ENCODE data around the gene CCR2. TPM values are rescaled to one million over a fixed set of nuclear protein-coding genes. Genes with fewer than 3 reads are reported as not detected.
"Not testable (repeated sequence)": the region's sequence is repeated elsewhere in the genome, so short reads cannot be mapped to it uniquely, and the experiment has no call there.

Gene CCR2
- total and polyA plus RNA-seq, 2 donors from 2014 or later: 0.62 to 8.1 TPM

DNA sequence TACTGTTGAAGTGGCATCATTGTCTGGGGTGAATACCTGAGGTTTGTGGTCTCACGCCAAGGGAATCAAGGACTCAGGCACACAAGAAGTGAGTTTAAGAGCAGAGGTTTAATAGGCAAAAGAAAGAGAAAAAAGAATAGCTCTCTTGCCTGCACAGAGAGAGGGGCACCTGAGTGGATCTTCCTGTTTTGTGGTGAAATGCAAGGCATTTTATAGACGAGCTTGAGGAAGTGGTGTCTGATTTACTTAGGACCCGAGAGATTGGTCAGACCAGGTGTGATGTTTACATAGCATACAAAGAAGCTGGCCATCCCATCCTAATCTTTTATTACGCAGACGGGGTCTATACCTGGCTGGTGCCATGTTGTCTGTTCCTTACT is 30.0 kb downstream of the CCR2 start:
- peaks cover 0 to 2% (median 0%) of the 10 kb centered on the region in 3 donors for H3K4me1 ChIP-seq (ENCODE audit: control insufficient read depth in 2 of 3, insufficient read depth in 2 of 3, low read depth in 1 of 3, low read length in 3 of 3)
- TF ChIP-seq, protein P1, sequence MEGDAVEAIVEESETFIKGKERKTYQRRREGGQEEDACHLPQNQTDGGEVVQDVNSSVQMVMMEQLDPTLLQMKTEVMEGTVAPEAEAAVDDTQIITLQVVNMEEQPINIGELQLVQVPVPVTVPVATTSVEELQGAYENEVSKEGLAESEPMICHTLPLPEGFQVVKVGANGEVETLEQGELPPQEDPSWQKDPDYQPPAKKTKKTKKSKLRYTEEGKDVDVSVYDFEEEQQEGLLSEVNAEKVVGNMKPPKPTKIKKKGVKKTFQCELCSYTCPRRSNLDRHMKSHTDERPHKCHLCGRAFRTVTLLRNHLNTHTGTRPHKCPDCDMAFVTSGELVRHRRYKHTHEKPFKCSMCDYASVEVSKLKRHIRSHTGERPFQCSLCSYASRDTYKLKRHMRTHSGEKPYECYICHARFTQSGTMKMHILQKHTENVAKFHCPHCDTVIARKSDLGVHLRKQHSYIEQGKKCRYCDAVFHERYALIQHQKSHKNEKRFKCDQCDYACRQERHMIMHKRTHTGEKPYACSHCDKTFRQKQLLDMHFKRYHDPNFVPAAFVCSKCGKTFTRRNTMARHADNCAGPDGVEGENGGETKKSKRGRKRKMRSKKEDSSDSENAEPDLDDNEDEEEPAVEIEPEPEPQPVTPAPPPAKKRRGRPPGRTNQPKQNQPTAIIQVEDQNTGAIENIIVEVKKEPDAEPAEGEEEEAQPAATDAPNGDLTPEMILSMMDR (IDR thresholded peaks at IDR 0.05; ENCODE audit: borderline replicate concordance, extremely low read depth, insufficient read depth): no peak
- no peaks in the 10 kb centered on the region for H3K27me3 ChIP-seq (ENCODE audit: control insufficient read depth, insufficient read depth, low read length)
- intact Hi-C loops (cut with DNase I): no loop called here
- no peak overlapping the region for H3K4me3 ChIP-seq (ENCODE audit: low read length in 3 of 3)
- no peaks in the 10 kb centered on the region for H3K9me3 ChIP-seq (ENCODE audit: control insufficient read depth in 2 of 3, insufficient read depth in 1 of 3, low read length in 3 of 3)
- no peak for FAIRE-seq
- H3K27ac ChIP-seq (ENCODE audit: low read depth in 2 of 2, low read length in 2 of 2): no peak overlapping the region
- H3K36me3 ChIP-seq (ENCODE audit: control insufficient read depth in 2 of 3, insufficient read depth in 3 of 3, low read length in 3 of 3): no peaks in the 10 kb centered on the region
- H3K9ac ChIP-seq (ENCODE audit: low read length in 3 of 3): no peak overlapping the region
- no peak for DNase-seq

GRCh38 chr3:46386205-46386604 is 32.3 kb downstream of the CCR2 start:
- TF ChIP-seq, protein P1 (IDR thresholded peaks at IDR 0.05; ENCODE audit: borderline replicate concordance, extremely low read depth, insufficient read depth): no peak
- Histone ChIP-seq H3K4me1 (ENCODE audit: control insufficient read depth in 2 of 3, insufficient read depth in 2 of 3, low read depth in 1 of 3, low read length in 3 of 3) (no peaks in the 10 kb centered on the region), H3K36me3 (ENCODE audit: control insufficient read depth in 2 of 3, insufficient read depth in 3 of 3, low read length in 3 of 3) (no peaks in the 10 kb centered on the region), H3K27me3 (ENCODE audit: control insufficient read depth, insufficient read depth, low read length) (no peaks in the 10 kb centered on the region), H3K27ac (ENCODE audit: low read depth in 2 of 2, low read length in 2 of 2) (no peak overlapping the region), H3K9ac (ENCODE audit: low read length in 3 of 3) (no peak overlapping the region), H3K9me3 (ENCODE audit: control insufficient read depth in 2 of 3, insufficient read depth in 1 of 3, low read length in 3 of 3) (no peaks in the 10 kb centered on the region), H3K4me3 (ENCODE audit: low read length in 3 of 3) (no peak overlapping the region)
- intact Hi-C loops (cut with DNase I): no loop called here
- no peak for DNase-seq
- no peak for FAIRE-seq

DNA sequence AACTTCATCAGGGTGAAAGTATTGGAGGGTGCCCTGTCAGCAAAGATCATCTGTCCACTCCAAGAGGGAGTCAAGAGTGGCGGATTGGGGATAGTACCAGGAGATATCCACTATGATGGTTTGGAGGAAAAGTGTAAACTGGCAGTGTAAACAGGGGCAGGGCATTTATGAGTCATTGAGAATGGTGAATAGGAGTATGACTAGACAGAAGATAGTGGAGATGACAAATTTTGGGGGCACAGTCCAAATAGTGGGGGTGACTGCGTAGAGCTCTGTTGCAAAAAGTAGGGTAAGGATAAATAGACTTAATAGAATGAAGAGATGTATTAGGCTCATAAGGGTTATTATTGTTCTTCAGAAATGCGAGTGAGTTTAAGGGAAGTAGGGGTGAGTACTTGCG is 34.9 kb downstream of the CCR2 start:
- H3K9ac ChIP-seq (ENCODE audit: low read length in 3 of 3); H3K9me3 ChIP-seq (ENCODE audit: control insufficient read depth in 2 of 3, insufficient read depth in 1 of 3, low read length in 3 of 3); H3K36me3 ChIP-seq (ENCODE audit: control insufficient read depth in 2 of 3, insufficient read depth in 3 of 3, low read length in 3 of 3); H3K4me1 ChIP-seq (ENCODE audit: control insufficient read depth in 2 of 3, insufficient read depth in 2 of 3, low read depth in 1 of 3, low read length in 3 of 3); H3K27ac ChIP-seq (ENCODE audit: low read depth in 2 of 2, low read length in 2 of 2); DNase-seq; H3K27me3 ChIP-seq (ENCODE audit: control insufficient read depth, insufficient read depth, low read length); H3K4me3 ChIP-seq (ENCODE audit: low read length in 3 of 3); FAIRE-seq; intact Hi-C loops (cut with DNase I): not testable (repeated sequence)

GRCh38 chr3:46389306-46389705 is 35.4 kb downstream of the CCR2 start:
- Histone ChIP-seq H3K36me3 (ENCODE audit: control insufficient read depth in 2 of 3, insufficient read depth in 3 of 3, low read length in 3 of 3) (no peaks in the 10 kb centered on the region), H3K4me1 (ENCODE audit: control insufficient read depth in 2 of 3, insufficient read depth in 2 of 3, low read depth in 1 of 3, low read length in 3 of 3) (no peaks in the 10 kb centered on the region), H3K4me3 (ENCODE audit: low read length in 3 of 3) (no peak overlapping the region), H3K27ac (ENCODE audit: low read depth in 2 of 2, low read length in 2 of 2) (no peak overlapping the region), H3K9ac (ENCODE audit: low read length in 3 of 3) (no peak overlapping the region), H3K9me3 (ENCODE audit: control insufficient read depth in 2 of 3, insufficient read depth in 1 of 3, low read length in 3 of 3) (no peaks in the 10 kb centered on the region), H3K27me3 (ENCODE audit: control insufficient read depth, insufficient read depth, low read length) (no peaks in the 10 kb centered on the region)
- DNase-seq: no peak
- TF ChIP-seq, protein P1 (IDR thresholded peaks at IDR 0.05; ENCODE audit: borderline replicate concordance, extremely low read depth, insufficient read depth): no peak
- intact Hi-C loops (cut with DNase I): no loop called here
- FAIRE-seq: no peak

GRCh38 chr3:46391526-46391925 is 37.6 kb downstream of the CCR2 start:
- H3K4me3 ChIP-seq (ENCODE audit: low read length in 3 of 3); H3K9ac ChIP-seq (ENCODE audit: low read length in 3 of 3); H3K9me3 ChIP-seq (ENCODE audit: control insufficient read depth in 2 of 3, insufficient read depth in 1 of 3, low read length in 3 of 3); DNase-seq; H3K27ac ChIP-seq (ENCODE audit: low read depth in 2 of 2, low read length in 2 of 2); intact Hi-C loops (cut with DNase I); H3K36me3 ChIP-seq (ENCODE audit: control insufficient read depth in 2 of 3, insufficient read depth in 3 of 3, low read length in 3 of 3); H3K4me1 ChIP-seq (ENCODE audit: control insufficient read depth in 2 of 3, insufficient read depth in 2 of 3, low read depth in 1 of 3, low read length in 3 of 3); H3K27me3 ChIP-seq (ENCODE audit: control insufficient read depth, insufficient read depth, low read length); FAIRE-seq: not testable (repeated sequence)
